Activated CD8-positive, alpha-beta memory T cell treated with anti-CD3 and anti-CD28 coated beads, Interleukin-2, amount 10 ng/mL, durations not matched to agents 7 days and 5 days (primary cell): ENCODE results near the gene EML6. TPM values are rescaled to one million over a fixed set of nuclear protein-coding genes. Genes with fewer than 3 reads are reported as not detected.

Experiments used
- ATAC-seq: fragments of 150-1000 bp; cut with Tn5 transposase; one replicate; pipeline ENCODE4 v1.10.0; 2021; ENCODE audit warnings: moderate library complexity
- CTCF ChIA-PET: fragments of 350-600 bp; sonication (Branson Sonifier 250); formaldehyde crosslinking; loops from one replicate; lab custom pipeline; 2021; ENCODE audit warnings: antibody characterized with exemption; lab: Charles Lee
- DNase-seq: peaks from one replicate; pipeline ENCODE4 v3.0.0-alpha.2; 2020
- H3K27ac Mint-ChIP-seq: one replicate; pipeline ENCODE4 v1.8.0; 2021; ENCODE audit warnings: mild to moderate bottlenecking, mixed read lengths
- H3K27me3 Mint-ChIP-seq: one replicate; pipeline ENCODE4 v1.8.0; 2021; ENCODE audit warnings: mixed read lengths
- H3K36me3 Mint-ChIP-seq: one replicate; pipeline ENCODE4 v1.8.0; 2021; ENCODE audit warnings: mild to moderate bottlenecking, mixed read lengths
- H3K4me1 Mint-ChIP-seq: one replicate; pipeline ENCODE4 v1.8.0; 2021; ENCODE audit warnings: mixed read lengths
- H3K4me3 Mint-ChIP-seq: one replicate; pipeline ENCODE4 v1.8.0; 2021; ENCODE audit warnings: mild to moderate bottlenecking, moderate library complexity, mixed read lengths
- H3K9me3 Mint-ChIP-seq: one replicate; pipeline ENCODE4 v1.8.0; 2022; ENCODE audit warnings: low read depth, mixed read lengths
- total RNA-seq, 2 experiments: library from RNA; stranded (reverse); gene quantifications; one replicate each; pipeline ENCODE4 v1.2.3, GENCODE V29; 2021

EML6 gene
- total RNA-seq, 2 experiments from 2014 or later = 1.5 to 3.1 TPM

DNA sequence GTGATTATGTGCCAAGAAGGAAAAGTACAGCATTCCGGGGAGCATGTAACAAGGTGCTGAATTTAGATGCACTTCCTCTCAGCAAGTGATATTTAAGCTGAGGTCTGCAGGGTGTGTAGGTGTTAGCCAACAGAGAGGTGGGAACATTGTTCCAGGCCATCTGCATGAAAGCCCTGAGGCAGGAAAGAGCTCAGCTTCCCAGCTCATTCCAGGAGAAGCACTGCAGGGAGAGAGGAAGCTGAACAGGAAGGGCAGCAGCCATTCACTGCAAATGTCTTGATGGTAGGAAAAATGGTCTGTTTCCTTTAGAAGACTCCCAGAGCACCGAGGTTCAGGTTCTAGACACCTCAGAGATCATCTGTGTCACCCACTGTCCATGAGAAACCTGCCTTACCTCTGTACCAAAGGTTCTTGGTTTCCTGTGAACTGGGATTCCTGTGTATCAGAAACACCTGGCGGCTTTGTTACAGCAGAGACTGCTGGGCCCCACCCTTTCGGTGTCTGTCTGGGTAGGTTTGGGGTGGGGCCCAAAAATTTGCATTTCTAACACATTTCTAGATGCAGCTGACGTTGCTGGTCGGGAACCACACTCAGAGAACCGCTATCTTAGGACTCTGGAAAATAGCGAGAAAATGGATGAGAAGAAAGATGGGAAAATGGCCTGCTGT is 242.8 kb downstream of the EML6 start:
- CTCF ChIA-PET = no interaction called here

DNA sequence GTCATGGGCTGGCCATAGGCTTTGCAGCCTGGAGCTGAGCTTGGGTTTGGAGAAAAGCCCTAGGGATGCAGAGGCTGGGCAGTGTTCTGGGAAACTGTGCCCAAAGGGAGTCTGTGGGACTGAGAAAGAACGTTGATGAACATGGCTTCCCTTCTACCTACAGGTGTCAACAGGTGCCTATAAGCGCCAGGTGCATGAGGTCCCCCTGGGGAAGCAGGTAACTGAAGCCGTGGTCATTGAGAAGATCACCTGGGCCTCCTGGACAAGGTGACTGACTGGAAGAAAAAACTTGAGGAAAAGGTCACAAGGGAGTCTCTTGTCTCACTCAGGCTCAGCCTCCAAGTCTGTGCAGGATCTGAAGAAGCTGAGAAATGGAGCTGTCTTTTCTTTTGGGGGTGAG is 243.4 kb downstream of the EML6 start:
- H3K36me3 Mint-ChIP-seq = peaks cover 13% of the 10 kb centered on the region
- DNase-seq (no peak), ATAC-seq (no peak)
- H3K4me1 Mint-ChIP-seq = peaks cover 16% of the 10 kb centered on the region
- no peak overlapping the region for H3K4me3 Mint-ChIP-seq
- no peak overlapping the region for H3K27ac Mint-ChIP-seq
- CTCF ChIA-PET = no interaction called here
- H3K9me3 Mint-ChIP-seq = no peaks in the 10 kb centered on the region
- H3K27me3 Mint-ChIP-seq = no peaks in the 10 kb centered on the region

More for the DNA sequence above, 242.8 kb downstream of the EML6 start:
- no peak for ATAC-seq
- Mint-ChIP-seq H3K27ac (no peak overlapping the region), H3K4me3 (no peak overlapping the region), H3K36me3 (peaks cover 10% of the 10 kb centered on the region), H3K27me3 (no peaks in the 10 kb centered on the region), H3K9me3 (no peaks in the 10 kb centered on the region), H3K4me1 (peaks cover 15% of the 10 kb centered on the region)
- DNase-seq = no peak

GRCh38 chr2:54967269-54967668 is 243.8 kb downstream of the EML6 start:
- ATAC-seq = no peak
- Mint-ChIP-seq H3K4me3 (no peak overlapping the region), H3K27me3 (no peaks in the 10 kb centered on the region), H3K36me3 (peaks cover 13% of the 10 kb centered on the region), H3K9me3 (no peaks in the 10 kb centered on the region), H3K27ac (no peak overlapping the region), H3K4me1 (peaks cover 16% of the 10 kb centered on the region)
- CTCF ChIA-PET = no interaction called here
- DNase-seq = no peak

GRCh38 chr2:54967759-54968365 is 244.4 kb downstream of the EML6 start:
- no peak overlapping the region for H3K27ac Mint-ChIP-seq
- no peak for ATAC-seq

GRCh38 chr2:54968561-54969218 is 245.2 kb downstream of the EML6 start:
- Mint-ChIP-seq H3K27ac (no peak overlapping the region), H3K4me1 (peaks cover 16% of the 10 kb centered on the region), H3K4me3 (no peak overlapping the region), H3K27me3 (no peaks in the 10 kb centered on the region), H3K36me3 (peaks cover 17% of the 10 kb centered on the region), H3K9me3 (no peaks in the 10 kb centered on the region)
- CTCF ChIA-PET = interaction anchor here (1.1 kb wide), 1 partner anchor 26 kb away, joined by 3 read pairs; no protein-coding TSS in a partner anchor
- ATAC-seq (no peak), DNase-seq (no peak)

More at GRCh38 chr2:54967759-54968365, 244.4 kb downstream of the EML6 start:
- CTCF ChIA-PET = no interaction called here
- no peaks in the 10 kb centered on the region for H3K9me3 Mint-ChIP-seq
- H3K4me1 Mint-ChIP-seq = peaks cover 16% of the 10 kb centered on the region
- peaks cover 16% of the 10 kb centered on the region for H3K36me3 Mint-ChIP-seq
- no peak for DNase-seq
- no peak overlapping the region for H3K4me3 Mint-ChIP-seq
- no peaks in the 10 kb centered on the region for H3K27me3 Mint-ChIP-seq

GRCh38 chr2:54969295-54969939 is 246.0 kb downstream of the EML6 start:
- no peak for ATAC-seq
- no peaks in the 10 kb centered on the region for H3K9me3 Mint-ChIP-seq
- CTCF ChIA-PET = interaction anchor here (1.1 kb wide), 1 partner anchor 25 kb away, joined by 3 read pairs; no protein-coding TSS in a partner anchor
- peaks cover 16% of the 10 kb centered on the region for H3K4me1 Mint-ChIP-seq
- no peak for DNase-seq
- no peak overlapping the region for H3K4me3 Mint-ChIP-seq
- peaks cover 17% of the 10 kb centered on the region for H3K36me3 Mint-ChIP-seq
- H3K27ac Mint-ChIP-seq = no peak overlapping the region
- no peaks in the 10 kb centered on the region for H3K27me3 Mint-ChIP-seq

GRCh38 chr2:54969940-54970338 is 246.5 kb downstream of the EML6 start:
- peaks cover 15% of the 10 kb centered on the region for H3K4me1 Mint-ChIP-seq
- H3K4me3 Mint-ChIP-seq = no peak overlapping the region
- no peaks in the 10 kb centered on the region for H3K27me3 Mint-ChIP-seq
- H3K36me3 Mint-ChIP-seq = peaks cover 19% of the 10 kb centered on the region
- ATAC-seq = no peak
- no peak overlapping the region for H3K27ac Mint-ChIP-seq
- no peaks in the 10 kb centered on the region for H3K9me3 Mint-ChIP-seq
- CTCF ChIA-PET = interaction anchor here (1.1 to 1.6 kb wide), 2 partner anchors 25 to 201 kb away, joined by 3 to 5 read pairs; no protein-coding TSS in a partner anchor
- no peak for DNase-seq

DNA sequence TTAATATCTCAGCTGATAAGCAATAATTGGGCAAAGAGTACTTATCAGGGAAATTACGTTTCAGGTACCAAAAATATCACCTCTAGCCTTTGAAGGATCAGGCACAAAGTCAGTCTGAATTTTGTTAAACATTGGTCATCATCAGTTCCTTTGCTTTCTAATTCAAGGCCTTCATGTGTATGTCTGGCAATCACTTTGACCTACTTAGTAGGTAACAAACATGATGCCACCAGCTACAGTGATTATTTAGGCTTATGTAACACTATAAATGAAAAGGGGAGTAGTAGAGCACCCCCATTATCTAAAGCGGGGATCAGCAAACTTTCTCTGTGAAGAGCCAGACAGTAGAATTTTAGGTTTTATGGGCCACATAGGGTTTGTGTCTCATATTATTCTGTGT is 251.7 kb downstream of the EML6 start:
- Mint-ChIP-seq H3K27me3 (no peaks in the 10 kb centered on the region), H3K4me1 (peaks cover 15% of the 10 kb centered on the region), H3K9me3 (no peaks in the 10 kb centered on the region), H3K27ac (no peak overlapping the region), H3K4me3 (no peak overlapping the region), H3K36me3 (peaks cover 14% of the 10 kb centered on the region)
- ATAC-seq (no peak), DNase-seq (no peak)
- CTCF ChIA-PET = interaction anchor here (1.4 kb wide), 1 partner anchor 136 kb away, joined by 3 read pairs; no protein-coding TSS in a partner anchor

DNA sequence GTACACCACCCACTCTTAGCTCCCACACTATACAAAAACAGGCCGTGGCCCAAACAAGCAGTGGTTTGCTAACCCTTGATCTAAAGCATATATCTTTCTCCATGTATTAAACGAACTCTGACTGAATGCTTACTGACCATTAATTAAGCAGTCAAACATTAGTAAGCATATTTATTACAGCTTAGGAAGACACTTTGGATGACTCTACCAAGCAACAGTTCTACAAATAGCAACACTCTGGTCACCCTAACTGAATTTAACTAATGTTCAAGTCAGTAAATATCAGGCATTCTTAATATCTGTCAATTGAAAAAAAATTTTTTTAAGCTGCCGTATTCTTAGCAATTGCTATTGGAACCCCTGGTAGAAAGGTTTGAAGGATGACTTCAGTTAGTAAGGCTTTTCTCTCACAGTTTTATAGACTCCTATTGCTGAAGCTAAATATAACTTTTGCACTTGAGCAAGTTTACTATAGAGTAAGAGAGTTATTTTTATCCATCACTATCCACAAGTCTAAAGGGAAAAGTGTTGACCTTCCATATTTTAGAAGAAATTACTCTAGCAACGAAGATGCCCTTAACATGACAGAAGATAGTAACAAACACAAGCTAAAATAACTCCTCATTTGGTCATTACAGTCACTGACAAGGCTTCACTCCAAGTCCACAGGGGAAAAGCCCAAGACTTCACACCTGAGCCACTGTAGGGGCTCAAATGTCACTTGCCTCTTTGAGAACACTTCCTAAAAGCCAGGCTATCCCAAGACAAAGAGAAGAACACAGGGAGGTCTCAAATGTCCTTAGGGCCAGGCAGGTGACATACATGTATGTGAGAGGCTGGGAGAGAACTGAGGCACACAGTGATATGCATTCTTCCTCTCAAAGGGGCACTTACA is 252.4 kb downstream of the EML6 start:
- peaks cover 18% of the 10 kb centered on the region for H3K36me3 Mint-ChIP-seq
- peaks cover 19% of the 10 kb centered on the region for H3K4me1 Mint-ChIP-seq
- CTCF ChIA-PET = interaction anchor here (1.4 kb wide), 1 partner anchor 137 kb away, joined by 3 read pairs; no protein-coding TSS in a partner anchor
- H3K27ac Mint-ChIP-seq = no peak overlapping the region
- no peak overlapping the region for H3K4me3 Mint-ChIP-seq
- no peak for ATAC-seq
- no peak for DNase-seq
- no peaks in the 10 kb centered on the region for H3K9me3 Mint-ChIP-seq
- H3K27me3 Mint-ChIP-seq = no peaks in the 10 kb centered on the region

DNA sequence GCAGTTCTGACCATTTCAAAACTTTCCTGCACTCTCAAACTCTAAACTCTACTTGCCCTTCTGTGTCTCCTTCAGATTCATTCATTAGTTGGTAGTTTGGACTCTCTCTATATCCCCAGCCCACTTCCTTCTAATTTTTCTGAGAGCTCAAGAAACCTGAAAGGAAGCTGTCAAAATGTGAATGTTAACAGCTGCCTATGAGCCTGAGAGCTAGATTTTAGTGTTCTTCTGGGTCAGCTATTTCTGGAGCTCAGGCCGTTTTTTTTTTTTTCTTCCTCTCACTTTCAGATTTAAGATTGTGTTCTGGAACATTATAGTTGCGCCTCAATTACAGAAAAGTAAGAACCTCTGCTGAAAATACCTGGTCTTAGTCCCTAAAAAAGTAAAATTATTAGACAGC is 253.7 kb downstream of the EML6 start:
- DNase-seq = no peak
- CTCF ChIA-PET = interaction anchor here (0.8 kb wide), 1 partner anchor 40 kb away, joined by 3 read pairs; no protein-coding TSS in a partner anchor
- Mint-ChIP-seq H3K27me3 (no peaks in the 10 kb centered on the region), H3K27ac (no peak overlapping the region), H3K36me3 (peaks cover 18% of the 10 kb centered on the region), H3K4me3 (no peak overlapping the region), H3K9me3 (no peaks in the 10 kb centered on the region), H3K4me1 (peaks cover 21% of the 10 kb centered on the region)
- ATAC-seq = no peak

GRCh38 chr2:54979321-54980044 is 256.0 kb downstream of the EML6 start:
- no peaks in the 10 kb centered on the region for H3K27me3 Mint-ChIP-seq
- H3K36me3 Mint-ChIP-seq = peaks cover 20% of the 10 kb centered on the region
- DNase-seq = no peak
- no peaks in the 10 kb centered on the region for H3K9me3 Mint-ChIP-seq
- H3K4me3 Mint-ChIP-seq = no peak overlapping the region
- no peak overlapping the region for H3K27ac Mint-ChIP-seq
- ATAC-seq = no peak
- peaks cover 23% of the 10 kb centered on the region for H3K4me1 Mint-ChIP-seq
- CTCF ChIA-PET = interaction anchor here (0.9 to 1.4 kb wide), 2 partner anchors 18 to 97 kb away, joined by 3 to 4 read pairs; no protein-coding TSS in a partner anchor

GRCh38 chr2:54981385-54981784 is 257.9 kb downstream of the EML6 start:
- no peak for ATAC-seq
- Mint-ChIP-seq H3K27me3 (no peaks in the 10 kb centered on the region), H3K27ac (no peak overlapping the region)

More at GRCh38 chr2:54981385-54981784, 257.9 kb downstream of the EML6 start:
- Mint-ChIP-seq H3K9me3 (no peaks in the 10 kb centered on the region), H3K4me1 (peaks cover 23% of the 10 kb centered on the region), H3K36me3 (peaks cover 30% of the 10 kb centered on the region), H3K4me3 (no peak overlapping the region)
- CTCF ChIA-PET = no interaction called here
- no peak for DNase-seq
